CD4-positive, alpha-beta T cell treated with Interferon alpha-2 for 1 hour (primary cell): ENCODE results near the gene PPP1R3F.

Experiments used
- DNase-seq, 2 donors: peaks; one replicate each; pipeline ENCODE4 v3.0.0-alpha.2; 2020 to 2022

PPP1R3F gene

DNA sequence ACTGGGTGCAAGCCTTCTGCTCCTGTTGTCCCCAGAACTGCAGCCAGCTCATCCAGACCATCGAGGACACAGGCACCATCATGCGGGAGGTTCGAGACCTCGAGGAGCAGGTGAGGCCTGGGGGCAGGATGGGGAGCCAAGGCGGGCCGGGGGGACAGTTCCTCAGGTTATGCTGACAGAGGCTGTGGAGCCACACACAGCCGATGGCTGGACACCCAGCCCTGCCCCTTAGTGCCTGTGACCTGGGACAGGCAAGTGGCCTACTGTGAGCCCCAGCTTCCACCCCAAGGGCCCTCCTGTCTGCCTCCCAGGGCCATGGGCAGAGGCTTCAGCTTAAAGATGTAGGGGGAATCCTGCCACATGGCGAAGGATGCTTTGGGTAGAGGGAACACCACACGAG is 20.0 kb upstream of the PPP1R3F start:
- DNase-seq: no peak

DNA sequence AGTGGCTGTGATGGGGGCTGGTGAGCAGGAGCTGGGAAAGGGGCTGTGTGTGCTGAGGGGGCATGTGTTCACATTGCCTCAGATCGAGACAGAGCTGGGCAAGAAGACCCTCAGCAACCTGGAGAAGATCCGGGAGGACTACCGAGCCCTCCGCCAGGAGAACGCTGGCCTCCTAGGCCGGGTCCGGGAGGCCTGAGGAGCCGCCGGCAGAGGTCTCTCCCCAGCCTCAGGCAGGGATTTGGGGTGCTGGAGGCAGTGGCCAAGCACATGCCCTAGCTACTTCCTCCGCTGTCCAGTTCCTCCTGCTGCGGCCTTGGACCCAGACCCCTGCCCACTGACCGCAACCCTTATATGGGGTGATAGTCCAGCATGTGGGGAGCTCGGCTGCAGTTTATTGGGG is 19.5 kb upstream of the PPP1R3F start:
- DNase-seq: no peak

DNA sequence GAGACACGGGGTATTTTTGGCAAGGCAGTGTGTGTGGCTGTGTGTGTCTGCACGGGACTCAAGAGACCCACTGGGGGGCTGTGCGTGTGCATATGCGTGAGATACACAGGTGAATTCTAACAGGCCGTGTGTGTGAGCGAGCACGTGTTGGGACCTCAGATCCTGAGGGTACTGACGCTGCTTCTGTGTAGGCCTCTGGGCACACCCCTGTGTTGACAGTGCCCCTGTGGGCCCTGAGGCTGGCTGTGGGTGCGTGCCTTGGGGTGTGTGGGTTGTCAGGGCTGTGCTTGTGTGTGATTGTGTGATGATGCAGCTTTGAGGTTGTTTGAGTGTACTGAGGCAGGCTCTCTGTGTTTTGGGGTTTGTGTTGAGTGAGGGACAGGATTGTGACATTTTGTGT is 19.0 kb upstream of the PPP1R3F start:
- DNase-seq: no peak

DNA sequence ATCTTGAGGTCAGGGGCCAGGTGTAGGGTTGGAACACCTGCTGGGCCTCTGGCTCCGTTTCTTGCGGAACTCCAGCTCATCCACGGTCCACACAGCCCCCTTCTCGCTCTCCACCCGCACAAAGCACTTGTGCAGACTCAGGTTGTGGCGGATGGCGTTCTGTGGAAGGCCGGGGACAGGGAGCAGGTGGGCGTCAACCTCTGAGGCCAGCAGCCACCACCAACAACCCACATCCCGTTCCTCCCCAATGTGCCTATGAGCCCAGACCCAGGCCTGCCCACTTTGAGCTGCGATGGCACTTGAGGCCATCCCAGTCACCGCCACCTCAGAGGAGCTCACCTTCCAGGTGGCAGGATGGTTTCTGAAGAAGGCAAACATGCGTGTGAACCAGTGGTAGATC is 18.3 kb upstream of the PPP1R3F start:
- DNase-seq: no peak

DNA sequence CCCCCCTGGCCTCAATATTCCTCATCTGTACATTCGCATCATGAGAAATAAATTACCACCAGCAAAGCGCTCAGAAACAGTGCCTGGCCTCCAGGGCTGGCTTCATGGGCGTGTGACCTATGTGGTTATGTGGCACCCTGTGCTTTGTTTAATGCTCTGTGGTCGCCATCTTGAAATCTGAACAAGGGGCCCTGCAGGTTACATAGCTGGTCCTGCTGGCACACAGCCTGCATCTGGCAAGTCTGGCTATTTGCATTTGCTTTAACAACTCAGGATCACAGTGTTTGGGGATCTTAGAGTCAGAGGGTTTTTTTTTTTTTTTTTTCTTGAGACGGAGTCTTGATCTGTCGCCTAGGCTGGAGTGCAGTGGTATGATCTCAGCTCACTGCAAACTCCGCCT is 15.0 kb upstream of the PPP1R3F start:
- DNase-seq: no peak

DNA sequence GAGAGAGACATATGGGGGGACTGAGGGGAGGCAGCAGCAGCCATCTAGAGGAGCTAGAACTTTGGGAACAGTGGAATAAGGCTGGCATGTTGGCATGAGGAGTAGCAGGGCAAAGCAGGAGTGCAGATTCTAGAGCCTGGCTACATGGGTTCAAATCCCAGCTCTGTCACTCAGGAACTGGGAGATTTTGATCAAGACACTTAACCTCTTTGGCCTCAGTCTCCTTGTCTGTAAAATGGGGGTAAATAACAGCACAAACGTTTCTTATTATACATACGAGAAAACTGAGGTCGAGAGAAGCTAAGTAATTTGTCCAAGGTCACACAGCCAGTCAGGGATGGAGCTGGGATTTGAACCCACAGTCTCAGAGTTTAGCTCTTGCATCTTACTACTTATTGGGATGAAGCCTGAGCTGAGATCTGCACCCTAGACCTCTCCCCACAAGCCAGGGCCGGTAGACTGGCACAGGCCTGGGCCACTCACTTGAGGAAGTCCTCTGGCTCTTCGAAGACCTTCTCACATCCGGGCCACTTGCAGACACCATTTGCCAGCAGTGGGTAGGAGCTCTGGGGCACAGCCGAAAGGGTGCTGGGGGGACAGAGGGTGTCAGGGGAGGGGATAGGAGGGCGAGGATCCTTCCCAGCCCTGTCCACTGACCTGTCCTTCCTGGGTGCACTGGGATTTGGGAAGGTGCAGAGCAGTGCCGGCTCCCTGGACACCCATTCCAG is 13.2 kb upstream of the PPP1R3F start:
- DNase-seq: no peak

DNA sequence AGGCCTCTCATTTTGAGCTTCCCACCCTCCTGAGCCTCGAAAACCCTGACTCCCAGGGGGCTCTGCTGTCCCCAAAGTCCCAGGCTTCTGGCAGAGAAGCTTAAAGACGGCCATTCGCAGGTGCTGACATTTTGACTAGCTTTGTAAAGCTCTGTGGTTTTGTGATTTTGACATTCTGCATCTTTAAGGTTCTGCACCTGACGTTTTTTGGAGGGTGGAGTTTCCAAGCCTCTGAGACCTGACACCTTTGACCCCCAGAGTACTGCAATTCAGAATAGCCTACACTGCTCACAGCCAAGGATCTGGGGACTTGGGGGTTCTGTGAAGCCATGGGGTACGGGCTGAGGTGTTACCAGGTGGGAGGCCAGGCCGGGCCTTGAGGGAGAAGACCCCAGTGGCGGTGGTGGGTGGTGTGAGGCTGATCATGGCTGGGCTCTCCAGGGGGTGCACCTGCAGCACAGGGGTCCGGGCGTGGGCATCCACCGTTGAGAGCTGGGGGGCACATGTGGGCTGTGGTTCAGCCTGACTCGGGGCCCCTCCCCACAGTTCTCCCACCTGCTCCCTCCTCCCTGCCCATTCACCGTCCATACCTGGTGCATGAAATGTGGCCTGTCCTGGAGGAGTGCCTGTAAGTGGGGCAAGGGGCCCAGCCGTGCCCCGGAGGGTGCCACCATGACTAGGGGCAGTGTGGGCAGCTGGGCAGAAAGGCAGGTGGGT is 12.4 kb upstream of the PPP1R3F start:
- DNase-seq: no peak

DNA sequence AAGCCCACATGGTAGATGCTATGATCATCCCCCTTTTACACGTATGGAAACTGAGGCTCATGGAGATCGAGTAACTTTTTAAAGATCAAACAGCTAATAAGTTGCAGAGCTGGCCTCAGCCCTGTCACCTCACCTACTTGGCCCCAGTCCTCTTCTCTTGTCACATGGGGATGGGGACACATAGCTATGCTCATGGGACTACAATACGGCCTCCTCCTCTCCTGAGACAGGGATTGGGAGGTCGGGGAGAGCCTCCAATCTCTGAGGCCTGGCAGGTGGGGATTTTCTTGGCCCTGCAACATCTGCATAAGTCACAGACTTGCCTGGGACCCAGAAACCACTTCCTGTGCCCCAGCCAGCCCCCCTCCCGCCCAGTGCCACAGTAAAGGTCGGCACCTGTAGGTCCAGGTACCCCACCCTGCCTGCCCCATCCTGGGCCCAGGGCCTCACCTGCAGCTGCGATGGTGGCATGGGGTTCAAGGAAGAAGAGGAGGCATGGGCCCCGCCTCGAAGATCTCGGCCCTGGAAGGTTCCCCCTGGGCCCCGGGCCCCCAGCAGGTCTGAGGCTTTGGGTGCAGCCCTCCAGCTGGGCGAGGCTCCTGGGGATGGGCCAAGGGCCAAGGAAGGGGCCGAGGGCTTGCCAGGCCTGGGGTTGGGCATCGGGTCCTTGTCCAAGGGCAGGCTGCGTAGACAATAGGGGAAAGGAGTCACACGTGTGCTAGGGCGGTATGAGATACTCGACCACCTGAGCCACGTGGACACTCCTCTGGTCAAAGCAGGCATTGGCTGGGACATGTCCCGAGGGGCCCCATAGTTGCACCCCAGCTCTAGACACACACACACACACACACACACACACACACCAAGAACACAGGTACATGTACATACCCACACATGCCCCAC is 11.5 kb upstream of the PPP1R3F start:
- peak in 1 of 2 donors; percentile 35 for DNase-seq

DNA sequence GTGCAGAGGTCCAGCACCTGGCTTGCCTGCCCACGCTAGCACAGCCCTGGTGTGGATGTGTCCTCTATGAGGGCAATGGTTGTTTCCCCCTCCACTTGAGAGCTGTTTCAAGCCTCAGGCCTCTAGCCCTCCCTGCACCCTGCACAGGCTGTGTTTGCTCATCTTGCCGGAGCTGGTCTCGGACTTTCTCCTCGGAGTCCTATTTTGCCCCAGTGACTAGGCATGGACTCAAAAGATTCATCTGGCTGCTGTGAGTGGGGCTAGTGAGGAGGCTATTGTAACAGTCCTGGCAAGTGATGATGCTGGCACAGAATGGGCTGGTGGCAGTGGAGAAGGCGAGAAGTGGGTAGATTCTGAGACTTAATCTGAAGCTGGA is 10.9 kb upstream of the PPP1R3F start:
- no peak for DNase-seq

DNA sequence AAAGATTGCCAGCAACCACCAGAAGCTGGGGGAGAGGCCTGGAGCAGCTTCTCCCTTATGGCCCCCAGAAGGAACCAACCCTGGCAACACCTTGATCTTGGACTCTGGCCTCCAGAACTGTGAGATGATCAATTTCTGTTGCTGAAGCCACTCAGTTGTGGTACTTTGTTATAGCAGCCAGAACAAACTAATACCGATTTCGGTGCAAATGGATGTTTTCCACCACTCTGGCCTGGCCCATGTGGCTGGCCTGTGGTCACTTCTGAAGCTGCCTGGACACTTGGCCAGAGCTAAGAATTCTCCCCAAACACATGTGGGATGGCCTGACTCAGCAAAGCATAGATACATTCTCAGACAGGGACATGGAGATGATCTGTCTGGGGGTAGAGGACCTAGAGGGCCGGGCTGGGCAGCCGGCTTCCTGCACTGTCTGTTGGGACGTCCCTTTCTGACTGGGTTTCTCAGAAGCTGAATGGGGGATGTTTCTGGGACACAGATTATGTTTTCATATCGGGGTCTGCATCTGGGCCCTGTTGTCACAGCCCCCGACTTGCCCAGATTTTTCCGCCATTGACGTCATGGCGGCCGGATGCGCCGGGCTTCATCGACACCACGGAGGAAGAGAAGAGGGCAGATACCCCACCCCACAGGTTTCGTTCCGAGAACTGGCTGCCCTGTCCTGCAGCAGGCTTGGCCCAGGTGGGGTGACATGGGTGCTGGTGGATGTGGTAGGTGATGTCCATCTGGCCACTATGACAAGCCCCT is 9.2 kb upstream of the PPP1R3F start:
- DNase-seq: no peak

DNA sequence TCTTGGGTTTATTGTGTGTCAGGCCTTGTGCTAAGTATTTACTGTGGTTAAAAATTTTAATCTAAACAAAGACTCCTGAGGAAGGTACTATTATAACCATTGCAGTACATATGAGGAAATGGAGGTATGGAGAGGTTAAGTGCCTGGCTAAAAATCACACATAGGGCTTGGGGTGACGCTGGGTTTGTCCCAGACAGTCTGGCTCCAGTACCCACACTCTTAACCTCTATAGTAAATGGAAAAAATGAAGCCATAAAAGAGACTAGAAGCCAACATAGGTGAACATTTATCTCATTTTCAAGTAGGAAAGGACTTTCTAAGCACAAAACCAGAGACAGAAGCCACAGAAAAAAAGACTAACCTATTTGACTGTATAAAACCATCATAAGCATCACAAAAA is 7.0 kb upstream of the PPP1R3F start:
- DNase-seq: no peak

DNA sequence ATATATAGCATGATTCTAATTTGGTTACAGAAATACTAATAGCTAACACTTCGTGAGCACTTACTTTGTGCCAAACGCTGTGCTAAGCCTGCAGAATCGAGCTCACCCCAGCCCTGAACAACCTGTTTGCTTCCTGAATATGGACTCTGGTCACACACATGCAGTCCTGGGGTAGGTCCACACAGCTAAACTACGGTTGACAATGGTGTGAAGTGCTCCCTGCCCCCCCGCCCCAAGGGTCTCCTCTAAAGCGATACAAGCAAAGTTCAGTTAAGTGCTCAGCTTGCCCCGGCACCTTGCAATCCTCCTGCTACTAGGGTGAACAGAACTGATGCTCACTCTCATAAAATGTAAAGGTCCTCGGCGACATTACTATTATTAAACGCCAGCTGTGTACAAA is 6.0 kb upstream of the PPP1R3F start:
- DNase-seq: no peak

DNA sequence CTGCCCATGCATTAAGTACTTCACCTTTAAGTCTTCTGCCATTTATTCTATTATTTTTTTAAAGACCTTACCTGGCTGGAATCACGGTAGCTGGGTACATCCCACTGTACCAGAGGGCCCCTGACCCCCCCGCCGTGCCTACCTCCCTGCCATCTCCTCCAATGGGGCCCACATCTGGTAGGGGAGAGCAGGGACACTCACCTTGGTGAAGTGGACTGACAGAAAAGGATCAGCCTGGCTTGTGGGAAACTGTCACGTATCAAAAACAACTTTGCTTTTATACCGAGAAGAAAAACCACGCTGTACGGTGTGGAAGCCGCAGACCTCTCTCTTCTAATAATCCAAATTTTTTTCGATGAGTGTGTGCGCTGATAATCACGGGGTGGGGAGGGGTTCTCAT is 5.1 kb upstream of the PPP1R3F start, which contains the start of gene FOXP3:
TSS of gene FOXP3 (minus strand) at position 251 of the 400 bp plus-strand sequence. CDS start 6,205 bp downstream, outside the sequence.
- DNase-seq: peak in 1 of 2 donors; percentile 26

DNA sequence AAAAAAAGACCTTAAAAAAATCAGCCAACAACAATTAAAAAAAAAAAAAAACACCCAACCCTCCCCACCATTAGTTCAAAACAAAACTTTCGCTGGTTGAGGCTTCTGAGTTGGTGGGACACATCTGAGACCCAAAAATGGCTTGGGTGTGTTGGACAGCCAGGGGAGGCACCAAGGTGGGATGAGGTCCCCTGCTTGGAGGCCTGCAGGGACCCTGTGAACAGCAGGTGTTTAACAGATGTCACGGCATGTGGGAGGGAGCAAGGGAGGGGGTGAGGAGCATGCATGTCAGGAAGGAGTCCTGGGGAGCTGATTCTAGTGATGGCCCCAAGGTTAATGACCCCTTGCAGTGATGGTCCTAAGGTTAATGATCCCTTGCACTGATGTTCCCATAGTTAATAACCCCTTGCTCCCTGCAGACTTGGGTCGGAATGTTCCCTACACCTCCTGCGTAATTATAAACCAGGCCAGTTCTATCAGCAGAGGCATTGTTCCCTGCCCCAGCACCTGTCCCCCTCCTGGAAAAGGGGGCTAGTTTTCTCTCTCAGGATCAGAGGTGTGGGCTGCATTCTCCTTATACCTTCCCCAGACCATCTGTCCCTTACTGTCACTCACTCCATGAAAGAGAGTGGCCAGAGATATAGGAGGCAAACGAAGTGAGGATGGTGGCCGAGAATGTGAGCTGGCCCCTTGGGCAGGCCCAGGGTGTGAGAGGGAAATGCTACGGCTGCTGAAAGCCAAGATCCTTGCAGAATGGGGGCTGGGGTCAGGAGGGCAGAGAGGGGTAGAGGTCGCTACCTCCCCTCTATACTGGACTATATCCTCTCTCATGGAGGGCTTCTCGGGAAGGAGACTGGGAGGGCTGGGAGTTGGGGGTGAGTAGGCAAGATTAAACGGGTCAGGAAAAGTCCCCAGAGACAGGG is 2.8 kb upstream of the PPP1R3F start:
- no peak for DNase-seq

DNA sequence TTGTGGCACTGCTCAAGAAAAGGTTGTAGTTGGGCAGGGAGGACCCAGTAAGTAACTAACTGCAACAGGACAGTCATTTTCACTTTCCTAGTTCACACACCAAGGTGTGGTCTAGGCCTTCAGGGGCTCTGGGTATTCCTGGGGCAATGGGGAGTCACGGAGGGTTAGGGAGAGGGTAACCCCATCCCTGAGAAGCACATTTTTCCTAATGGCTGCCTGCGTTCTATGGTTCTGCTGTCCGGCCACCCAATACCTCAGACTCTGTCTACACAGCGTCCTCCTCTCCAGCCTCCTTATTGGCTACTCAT is 937 bp upstream of the PPP1R3F start:
- no peak for DNase-seq

DNA sequence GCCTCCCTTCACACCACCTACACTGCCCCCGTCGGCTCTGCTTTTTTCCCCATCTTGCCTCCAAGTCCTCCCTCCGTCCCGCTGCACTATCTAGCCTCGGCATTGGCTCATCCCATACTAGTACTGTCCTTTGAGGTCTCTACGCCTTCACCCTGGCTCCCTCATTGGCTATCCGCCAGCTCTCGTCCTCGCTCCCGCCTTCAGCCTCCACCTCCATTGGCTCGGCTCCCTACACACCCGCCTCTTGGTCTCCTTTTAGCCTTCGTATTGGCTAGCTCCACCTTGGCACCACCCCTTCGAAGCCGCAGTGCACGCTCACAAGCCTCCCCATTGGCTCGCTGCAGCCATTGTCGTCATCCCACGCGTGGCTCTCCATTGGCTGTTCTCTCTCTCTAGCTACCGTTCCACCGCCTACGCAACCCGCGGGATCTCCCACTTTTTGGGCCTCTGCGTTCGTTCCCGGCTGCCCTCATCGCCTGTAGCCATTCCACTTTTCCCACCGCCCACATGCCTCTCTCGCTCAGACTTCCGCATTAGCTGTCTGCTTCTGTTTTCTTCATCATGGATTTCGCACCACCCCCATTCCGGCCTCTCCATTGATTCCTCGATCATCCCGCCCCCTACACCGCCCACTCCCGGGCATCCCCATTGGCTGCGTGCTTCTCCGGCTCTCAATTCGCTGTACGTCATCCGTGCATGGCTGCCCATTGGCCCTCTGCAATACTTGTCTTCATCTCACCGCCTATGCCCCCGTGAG is 405 bp upstream of the PPP1R3F start:
- peak; percentile 97 for DNase-seq

DNA sequence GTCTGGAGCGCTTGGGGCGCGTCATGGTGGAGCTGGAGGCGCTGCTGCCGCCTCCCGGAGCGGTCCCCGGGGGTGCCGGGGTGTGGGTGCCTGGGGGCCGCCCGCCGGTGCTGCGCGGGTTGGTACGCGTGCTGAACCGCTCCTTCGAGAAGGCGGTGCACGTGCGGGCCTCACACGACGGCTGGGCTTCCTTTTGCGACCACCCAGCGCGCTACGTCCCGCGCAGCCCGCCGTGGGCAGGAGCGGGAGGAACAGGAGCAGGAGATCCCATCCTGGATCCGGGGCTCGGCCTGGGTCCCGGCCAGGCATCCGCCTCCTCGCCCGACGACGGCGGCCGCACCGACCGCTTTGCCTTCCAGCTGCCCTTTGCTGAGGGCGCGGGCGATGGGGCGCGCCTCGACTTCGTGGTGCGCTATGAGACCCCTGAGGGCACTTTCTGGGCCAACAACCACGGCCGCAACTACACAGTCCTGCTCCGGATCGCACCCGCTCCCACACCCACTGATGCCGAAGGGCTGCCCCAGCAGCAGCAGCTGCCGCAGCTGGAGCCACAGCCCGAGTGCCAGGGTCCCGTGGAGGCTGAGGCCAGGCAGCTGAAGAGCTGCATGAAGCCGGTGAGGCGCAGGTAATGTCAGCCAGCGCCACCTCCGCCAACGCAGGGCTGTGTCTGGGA is 792 bp downstream of the PPP1R3F start:
- DNase-seq: no peak

DNA sequence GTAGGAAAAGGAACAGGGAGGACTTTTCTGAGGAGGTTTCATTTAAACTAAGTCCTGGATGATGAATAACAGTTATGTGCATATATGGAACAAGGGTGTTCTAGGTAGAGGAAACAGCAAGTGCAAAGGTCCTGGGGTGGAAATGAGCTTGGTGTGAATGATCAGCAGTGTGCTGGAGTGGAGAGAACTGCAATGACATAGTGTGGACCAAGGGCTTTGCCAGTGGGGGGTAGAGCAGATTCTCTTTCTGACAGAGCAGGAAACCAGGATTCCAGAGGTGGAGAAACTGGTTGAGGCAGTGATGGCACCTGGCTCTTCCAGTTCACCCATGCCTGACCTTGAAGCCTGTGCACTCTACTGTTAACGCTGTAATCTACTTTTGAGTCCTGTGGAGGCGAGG is 1.7 kb downstream of the PPP1R3F start:
- DNase-seq: no peak

DNA sequence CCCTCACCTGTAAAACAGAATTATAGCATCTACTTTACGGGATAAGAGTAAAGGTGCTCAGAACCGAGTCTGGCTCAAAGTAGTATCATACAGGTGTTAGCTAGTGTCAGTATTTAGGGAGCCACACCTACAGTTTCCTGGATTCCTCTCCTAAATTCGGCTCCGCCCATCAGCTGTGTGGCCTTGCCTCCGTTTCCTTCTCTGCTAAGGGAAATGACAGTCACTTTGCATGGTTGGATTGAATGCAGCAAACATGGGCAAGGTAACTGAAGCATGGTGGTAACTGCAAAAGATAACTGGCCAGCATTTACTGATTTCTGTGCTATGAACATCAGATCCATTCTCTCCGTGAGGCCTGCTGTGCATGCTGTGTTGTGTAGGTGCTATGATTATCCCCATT is 2.8 kb downstream of the PPP1R3F start:
- peak in 1 of 2 donors; percentile 54 for DNase-seq

DNA sequence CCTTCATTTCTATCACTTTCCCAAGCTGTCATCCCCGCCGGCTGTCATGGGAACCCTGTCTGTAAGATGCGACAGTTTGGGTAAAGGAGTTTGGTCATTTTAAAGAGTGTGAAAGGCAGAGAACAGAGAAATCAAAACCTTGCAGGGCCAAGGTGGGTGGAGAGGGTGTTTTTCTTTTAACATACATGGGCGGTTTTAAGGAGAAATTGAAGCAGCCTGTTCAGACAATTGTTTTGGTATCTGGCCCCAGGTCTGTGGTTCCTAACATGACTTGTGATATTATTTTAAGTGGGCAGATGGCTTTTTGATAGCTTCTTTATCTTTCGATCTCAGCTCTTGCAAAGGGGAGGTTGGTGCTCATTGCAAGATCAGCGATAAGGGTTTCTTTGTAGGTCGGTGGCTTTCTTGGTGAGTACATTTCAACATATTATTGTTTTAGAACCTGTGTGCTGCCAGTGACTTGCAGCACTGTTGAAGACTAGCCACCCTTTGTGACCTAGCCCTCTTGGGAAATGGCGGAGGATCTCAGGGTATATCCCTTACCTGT is 3.7 kb downstream of the PPP1R3F start:
- DNase-seq: peak; percentile 41 to 78
